HEK293 (cell line): ENCODE measurements around the gene MYO1D.
A peak's percentile ranks its signal among the peaks of the same experiment; 100 is the strongest.
"Not testable (repeated sequence)": the region's sequence is repeated elsewhere in the genome, so short reads cannot be mapped to it uniquely, and the experiment has no call there.

Source experiments
- CTCF ChIA-PET: fragments of 350-600 bp; formaldehyde crosslinking; extraction: SDS; loops from one replicate; lab custom pipeline; 2021; ENCODE audit warnings: antibody characterized with exemption; lab: Yijun Ruan, JAX
- POLR2A ChIA-PET: fragments of 300-600 bp; formaldehyde crosslinking; extraction: SDS; loops from one replicate; lab custom pipeline; 2020; ENCODE audit warnings: antibody characterized with exemption, inconsistent platforms; lab: Yijun Ruan, JAX
- H3K27ac ChIP-seq: fragments of 200-500 bp; sonication (Bioruptor generic); 2 replicates; pipeline ENCODE4 v1.5.1; 2014; ENCODE audit warnings: low read depth, low read length, control low read depth, inconsistent platforms; ENCODE audit errors: extremely low read depth
- H3K36me3 ChIP-seq, 2 experiments: fragments of 200-500 bp in 1 of 2; sonication (Bioruptor generic) in 1 of 2; 1 replicate in 1 of 2; 2 replicates in 1 of 2; pipeline ENCODE4 v1.5.1; 2014 to 2017; ENCODE audit warnings: inconsistent platforms in 2 of 2, low read length in 2 of 2; ENCODE audit not compliant: control insufficient read depth in 2 of 2, insufficient read depth in 1 of 2
- H3K4me1 ChIP-seq: fragments of 200-500 bp; sonication (Bioruptor generic); 2 replicates; pipeline ENCODE4 v1.5.1; 2014; ENCODE audit warnings: mild to moderate bottlenecking, low read length, inconsistent platforms; ENCODE audit not compliant: control insufficient read depth, insufficient read depth
- H3K4me3 ChIP-seq: 2 replicates; pipeline ENCODE4 v1.5.1; 2011; ENCODE audit warnings: low read depth, mild to moderate bottlenecking, control low read depth, low read length, moderate library complexity
- H3K9me3 ChIP-seq: fragments of 200-500 bp; sonication (Bioruptor generic); 2 replicates; pipeline ENCODE4 v1.5.1; 2014; ENCODE audit warnings: low read depth, low read length, inconsistent platforms; ENCODE audit not compliant: control insufficient read depth, insufficient read depth
- BCL6B ChIP-seq: fragments of 450-650 bp; formaldehyde crosslinking; IDR thresholded peaks from 2 replicates; pipeline ENCODE4 v1.5.1; 2017; ENCODE audit warnings: missing biosample characterization, missing genetic modification characterization
- GLIS2 ChIP-seq: fragments of 450-650 bp; formaldehyde crosslinking; IDR thresholded peaks from 2 replicates; pipeline ENCODE4 v1.5.1; 2016; ENCODE audit warnings: missing biosample characterization, missing genetic modification characterization
- PRDM2 ChIP-seq: fragments of 450-650 bp; formaldehyde crosslinking; IDR thresholded peaks from 2 replicates; pipeline ENCODE4 v1.5.1; 2016; ENCODE audit warnings: missing biosample characterization, missing genetic modification characterization, borderline replicate concordance
- ZBTB7A ChIP-seq: fragments of 450-650 bp; formaldehyde crosslinking; IDR thresholded peaks from 2 replicates; pipeline ENCODE4 v1.5.1; 2016; ENCODE audit warnings: low read depth, missing biosample characterization, missing genetic modification characterization
- ZNF133 ChIP-seq: fragments of 450-650 bp; formaldehyde crosslinking; IDR thresholded peaks from 2 replicates; pipeline ENCODE4 v1.5.1; 2016; ENCODE audit warnings: missing biosample characterization, missing genetic modification characterization
- ZNF146 ChIP-seq: fragments of 450-650 bp; formaldehyde crosslinking; IDR thresholded peaks from 2 replicates; pipeline ENCODE4 v1.5.1; 2016; ENCODE audit warnings: missing biosample characterization, missing genetic modification characterization
- ZNF302 ChIP-seq: fragments of 450-650 bp; formaldehyde crosslinking; IDR thresholded peaks from 2 replicates; pipeline ENCODE4 v1.5.1; 2016; ENCODE audit warnings: missing biosample characterization, missing genetic modification characterization, low read depth
- ZNF561 ChIP-seq: fragments of 450-650 bp; IDR thresholded peaks from 2 replicates; pipeline ENCODE4 v1.5.1; 2018; ENCODE audit warnings: missing biosample characterization, missing genetic modification characterization, borderline replicate concordance
- ZNF677 ChIP-seq: fragments of 450-650 bp; IDR thresholded peaks from 2 replicates; pipeline ENCODE4 v1.5.0; 2018; ENCODE audit warnings: missing biosample characterization, mild to moderate bottlenecking, missing genetic modification characterization, moderate library complexity
- ZNF785 ChIP-seq: fragments of 450-650 bp; formaldehyde crosslinking; IDR thresholded peaks from 2 replicates; pipeline ENCODE4 v1.5.1; 2016; ENCODE audit warnings: missing biosample characterization, missing genetic modification characterization
- ZXDB ChIP-seq: fragments of 450-650 bp; formaldehyde crosslinking; IDR thresholded peaks from 2 replicates; pipeline ENCODE4 v1.5.1; 2016; ENCODE audit warnings: missing biosample characterization, missing genetic modification characterization

Gene MYO1D

GRCh38 chr17:32714922-32715321 lies 162.0 kb downstream of the MYO1D start:
- peaks cover 0 to 11% of the 10 kb centered on the region in 2 experiments for H3K36me3 ChIP-seq
- CTCF ChIA-PET: not testable (repeated sequence)

DNA sequence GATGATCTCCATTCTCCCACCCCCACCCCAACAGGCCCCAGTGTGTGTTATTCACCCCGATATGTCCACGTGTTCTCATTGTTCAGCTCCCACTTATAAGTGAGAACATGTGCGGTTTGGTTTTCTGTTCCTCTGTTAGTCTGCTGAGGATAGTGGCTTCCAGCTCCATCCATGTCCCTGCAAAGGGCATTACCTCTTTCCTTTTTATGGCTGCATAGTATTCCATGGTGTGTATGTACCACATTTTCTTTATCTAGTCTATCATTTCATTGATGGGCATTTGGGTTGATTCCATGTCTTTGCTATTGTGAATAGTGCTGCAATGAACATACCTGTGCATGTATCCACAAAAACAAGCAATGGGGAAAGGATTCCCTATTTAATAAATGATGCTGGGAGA lies 162.7 kb downstream of the MYO1D start:
- POLR2A ChIA-PET: not testable (repeated sequence)

More at GRCh38 chr17:32714922-32715321, 162.0 kb downstream of the MYO1D start:
- H3K4me3 ChIP-seq, H3K4me1 ChIP-seq, H3K27ac ChIP-seq, POLR2A ChIA-PET, H3K9me3 ChIP-seq: not testable (repeated sequence)

DNA sequence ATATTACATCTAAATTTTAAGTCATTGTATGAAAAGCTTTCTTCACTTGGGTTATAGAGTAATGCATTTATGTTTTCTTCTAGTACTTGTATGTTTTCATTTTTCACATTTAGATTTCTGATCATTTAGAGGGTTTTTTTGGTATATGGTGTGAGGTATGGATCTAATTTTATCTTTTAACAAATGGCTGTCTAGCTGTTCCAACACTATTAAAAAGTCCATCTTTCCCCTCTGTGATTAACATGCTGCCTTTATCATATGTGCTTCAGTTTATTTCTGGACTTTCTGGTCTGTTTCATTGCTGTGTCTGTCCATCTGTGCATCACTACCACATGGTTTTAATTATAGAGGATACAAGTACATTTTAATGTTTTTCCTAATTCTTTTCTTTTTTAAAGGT lies 163.8 kb downstream of the MYO1D start:
- TF ChIP-seq ZNF302 (tag by site-specific recombination) (no peak), PRDM2 (tag by site-specific recombination) (no peak)
- TF ChIP-seq, all 188 proteins: peak for 0
- Histone ChIP-seq H3K36me3 (peaks cover 0 to 8% of the 10 kb centered on the region in 2 experiments), H3K9me3 (no peaks in the 10 kb centered on the region), H3K4me3 (no peak overlapping the region), H3K27ac (no peak overlapping the region), H3K4me1 (no peaks in the 10 kb centered on the region)
- ChIA-PET POLR2A (no interaction called here), CTCF (interaction anchor here (0.9 to 1.2 kb wide), 4 partner anchors 37 to 251 kb away, joined by 3 to 5 read pairs (median 4); no protein-coding TSS in a partner anchor)

More for the DNA sequence above, 162.7 kb downstream of the MYO1D start:
- H3K4me1 ChIP-seq, H3K9me3 ChIP-seq, H3K36me3 ChIP-seq, H3K27ac ChIP-seq, H3K4me3 ChIP-seq: not testable (repeated sequence)
- peak; percentile 77 for TF ChIP-seq ZNF146
- CTCF ChIA-PET: interaction anchor here (0.6 kb wide), 1 partner anchor 51 kb away, joined by 3 read pairs; no protein-coding TSS in a partner anchor

DNA sequence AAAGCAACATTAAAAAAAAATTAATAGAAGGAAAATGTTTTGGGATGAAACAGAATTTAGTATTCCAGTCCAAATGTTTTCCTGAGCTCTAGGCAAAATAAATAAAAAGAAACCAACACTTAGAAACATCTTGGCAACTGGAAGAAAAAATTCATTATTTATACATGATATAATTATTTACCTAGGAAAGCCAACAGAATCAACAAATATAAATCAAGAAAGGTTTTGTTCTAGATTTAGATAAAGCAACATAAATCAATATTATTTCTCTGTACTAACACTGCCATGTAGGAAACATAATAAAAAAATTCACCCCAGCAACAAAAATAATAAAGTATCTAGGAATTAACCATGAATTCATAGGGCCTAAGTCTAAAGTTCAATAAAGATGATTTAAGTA lies 167.4 kb downstream of the MYO1D start:
- ChIA-PET POLR2A (no interaction called here), CTCF (no interaction called here)
- Histone ChIP-seq H3K4me3 (no peak overlapping the region), H3K27ac (no peak overlapping the region), H3K4me1 (no peaks in the 10 kb centered on the region), H3K9me3 (no peaks in the 10 kb centered on the region), H3K36me3 (peaks cover 3 to 8% of the 10 kb centered on the region in 2 experiments)
- TF ChIP-seq BCL6B (tag by site-specific recombination) (no peak), ZNF785 (tag by site-specific recombination) (no peak), ZXDB (tag by site-specific recombination) (no peak), ZNF677 (tag by site-specific recombination) (no peak), GLIS2 (tag by site-specific recombination) (no peak), ZBTB7A (tag by site-specific recombination) (no peak), ZNF133 (tag by site-specific recombination) (no peak), ZNF561 (tag by site-specific recombination) (no peak)
